HCT116 (cell line): ENCODE results near the gene EFL1. TPM values are rescaled to one million over a fixed set of nuclear protein-coding genes. Genes with fewer than 3 reads are reported as not detected.

ENCODE experiments used
- ATAC-seq: fragments of 200-7000 bp; cut with Tn5 transposase; 2 replicates; pipeline ENCODE4 v1.9.1; 2020; ENCODE audit warnings: mild to moderate bottlenecking, moderate library complexity
- BruUV-seq: library from RNA; stranded (reverse); fragments of 400-500 nt; replicated peaks from 2 replicates; lab custom pipeline; 2021; lab: Mats Ljungman, UMichigan
- CTCF ChIA-PET: fragments of 300-600 bp; sonication (Branson Sonifier 250); formaldehyde crosslinking; loops from one replicate; lab custom pipeline; 2021; ENCODE audit warnings: antibody characterized with exemption; lab: Charles Lee
- POLR2A ChIA-PET: fragments of 300-600, 350-600 bp; sonication (Branson Sonifier 250); formaldehyde crosslinking; loops from one replicate; lab custom pipeline; 2021; ENCODE audit warnings: antibody characterized with exemption; lab: Charles Lee
- RAD21 ChIA-PET, 2 experiments: fragments of 300-600 bp; sonication (Branson Sonifier 250); formaldehyde crosslinking; loops; one replicate each; lab custom pipeline; 2023; ENCODE audit warnings: low total read pairs in 2 of 2; ENCODE audit not compliant: uncharacterized antibody in 2 of 2, unreplicated experiment in 2 of 2, low non-redundant PET in 1 of 2; lab: Charles Lee
- DNase-seq: peaks from one replicate; pipeline ENCODE4 v3.0.0-alpha.2; 2010; ENCODE audit warnings: low read depth, low spot score
- H2AFZ ChIP-seq: fragments of 200-600 bp; shearing (Covaris generic), sonication (generic); 2 replicates; pipeline ENCODE4 v1.6.1; 2017; ENCODE audit warnings: low read depth, mixed run types, mixed read lengths, antibody characterized with exemption, low read length; ENCODE audit not compliant: poor library complexity, severe bottlenecking
- H3K27ac ChIP-seq: 2 replicates; pipeline ENCODE4 v1.5.1; 2012; ENCODE audit warnings: low read depth, low read length
- H3K27me3 ChIP-seq: fragments of 200-600 bp; sonication (generic); 2 replicates; pipeline ENCODE4 v1.6.1; 2016; ENCODE audit warnings: mixed run types, low read length, mixed read lengths; ENCODE audit not compliant: insufficient read depth
- H3K36me3 ChIP-seq, 2 experiments: fragments of 200-500 bp in 1 of 2; fragments of 200-600 bp in 1 of 2; sonication (Bioruptor generic) in 1 of 2; sonication (generic) in 1 of 2; 2 replicates each; pipeline versions ENCODE4 v1.5.1 to v1.6.1; 2014 to 2016; ENCODE audit warnings: low read length in 2 of 2, inconsistent platforms in 1 of 2, mixed read lengths in 1 of 2, mixed run types in 1 of 2; ENCODE audit not compliant: insufficient read depth in 2 of 2, control insufficient read depth in 1 of 2
- H3K4me1 ChIP-seq, 2 experiments: fragments of 200-600 bp in 1 of 2; sonication (generic) in 1 of 2; 2 replicates each; pipeline versions ENCODE4 v1.5.1 to v1.6.1; 2012 to 2017; ENCODE audit warnings: low read length in 2 of 2, inconsistent platforms in 1 of 2, mild to moderate bottlenecking in 1 of 2, mixed read lengths in 1 of 2, mixed run types in 1 of 2, moderate library complexity in 1 of 2; ENCODE audit not compliant: insufficient read depth in 2 of 2, control insufficient read depth in 1 of 2
- H3K4me2 ChIP-seq: fragments of 200-600 bp; sonication (generic); 2 replicates; pipeline ENCODE4 v1.6.1; 2017; ENCODE audit warnings: mixed run types, low read length, mixed read lengths
- H3K4me3 ChIP-seq, 2 experiments: fragments of 200-600 bp in 1 of 2; sonication (generic) in 1 of 2; replicated peaks in 1 of 2; 2 replicates each; pipeline ENCODE4 v1.5.1; 2011 to 2016; ENCODE audit warnings: low read length in 2 of 2, control low read depth in 1 of 2, low read depth in 1 of 2, mild to moderate bottlenecking in 1 of 2, mixed read lengths in 1 of 2, mixed run types in 1 of 2
- H3K79me2 ChIP-seq: fragments of 200-600 bp; sonication (generic); 2 replicates; pipeline ENCODE4 v1.6.1; 2017; ENCODE audit warnings: mild to moderate bottlenecking, mixed run types, low read length, moderate library complexity, mixed read lengths; ENCODE audit not compliant: insufficient read depth
- H3K9ac ChIP-seq: fragments of 200-600 bp; sonication (generic); 2 replicates; pipeline ENCODE4 v1.6.1; 2016; ENCODE audit warnings: low read length, mixed read lengths
- H3K9me2 ChIP-seq: fragments of 200-600 bp; sonication (generic), shearing (Covaris generic); 2 replicates; pipeline ENCODE4 v1.6.1; 2017; ENCODE audit warnings: mixed run types, mild to moderate bottlenecking, moderate library complexity; ENCODE audit not compliant: insufficient read depth
- H3K9me3 ChIP-seq, 2 experiments: fragments of 200-500 bp in 1 of 2; fragments of 200-600 bp in 1 of 2; sonication (Bioruptor generic) in 1 of 2; sonication (generic) in 1 of 2; 2 replicates each; pipeline ENCODE4 v1.6.1; 2014 to 2017; ENCODE audit warnings: low read length in 2 of 2, mixed read lengths in 2 of 2, inconsistent platforms in 1 of 2, low read depth in 1 of 2, mild to moderate bottlenecking in 1 of 2, mixed run types in 1 of 2, moderate library complexity in 1 of 2; ENCODE audit not compliant: control insufficient read depth in 1 of 2, insufficient read depth in 1 of 2
- H4K20me1 ChIP-seq: fragments of 200-600 bp; sonication (generic), shearing (Covaris generic); 2 replicates; pipeline ENCODE4 v1.6.1; 2017; ENCODE audit warnings: mixed run types, mild to moderate bottlenecking, moderate library complexity; ENCODE audit not compliant: insufficient read depth
- CBX3 ChIP-seq: IDR thresholded peaks from 2 replicates; pipeline ENCODE4 v1.6.1; 2012; ENCODE audit warnings: low read depth
- EGR1 ChIP-seq: IDR thresholded peaks from 2 replicates; pipeline ENCODE4 v1.6.1; 2012; ENCODE audit warnings: low read depth
- ELF1 ChIP-seq: IDR thresholded peaks from 2 replicates; pipeline ENCODE4 v1.6.1; 2012; ENCODE audit warnings: low read depth, borderline replicate concordance
- FOSL1 ChIP-seq: IDR thresholded peaks from 2 replicates; pipeline ENCODE4 v1.6.1; 2012; ENCODE audit warnings: low read depth
- POLR2A ChIP-seq: IDR thresholded peaks from 2 replicates; pipeline ENCODE4 v1.7.0; 2011; ENCODE audit warnings: borderline replicate concordance; ENCODE audit not compliant: insufficient read depth, insufficient read length; ENCODE audit errors: extremely low read depth
- POLR2AphosphoS5 ChIP-seq: IDR thresholded peaks from 2 replicates; pipeline ENCODE4 v1.6.1; 2011; ENCODE audit warnings: mild to moderate bottlenecking, low read depth, low read length, moderate library complexity
- RAD21 ChIP-seq: IDR thresholded peaks from 2 replicates; pipeline ENCODE4 v1.6.1; 2012; ENCODE audit warnings: low read depth, mild to moderate bottlenecking
- SP1 ChIP-seq: IDR thresholded peaks from 2 replicates; pipeline ENCODE4 v1.6.1; 2012; ENCODE audit warnings: low read depth
- TCF7L2 ChIP-seq: IDR thresholded peaks from 2 replicates; pipeline ENCODE4 v1.7.0; 2011; ENCODE audit warnings: borderline replicate concordance, inconsistent platforms; ENCODE audit not compliant: insufficient read depth, insufficient read length; ENCODE audit errors: extremely low read depth
- YY1 ChIP-seq: IDR thresholded peaks from 2 replicates; pipeline ENCODE4 v1.6.1; 2011; ENCODE audit warnings: low read length, low read depth, moderate library complexity, mild to moderate bottlenecking; ENCODE audit not compliant: insufficient replicate concordance; ENCODE audit errors: extremely low read depth
- intact Hi-C: fragments of 100-400 bp; cut with micrococcal nuclease; formaldehyde crosslinking; loops from 2 replicates; pipeline ENCODE4 v1.10.0; 2022
- total RNA-seq: library from RNA; stranded (reverse); gene quantifications from one replicate; pipeline ENCODE4 v1.2.1, GENCODE V29; 2021; ENCODE audit not compliant: unreplicated experiment
- TF ChIP-seq, protein P1 (sequence below): IDR thresholded peaks from 2 replicates; pipeline ENCODE4 v1.6.1; 2011; ENCODE audit warnings: mild to moderate bottlenecking, low read length, moderate library complexity; ENCODE audit not compliant: insufficient replicate concordance; ENCODE audit errors: extremely low read depth
- TF ChIP-seq, protein P2 (sequence below): IDR thresholded peaks from 2 replicates; pipeline ENCODE4 v1.6.1; 2012
- TF ChIP-seq, protein P3 (sequence below), 3 experiments: fragments of 200-600 bp in 1 of 3; sonication (generic) in 1 of 3; IDR thresholded peaks in 2 of 3; conservative IDR thresholded peaks in 1 of 3; 2 replicates each; pipeline ENCODE4 v1.5.1; 2012 to 2017; ENCODE audit warnings: low read depth in 2 of 3, low read length in 2 of 3, antibody characterized with exemption in 1 of 3, borderline replicate concordance in 1 of 3, control low read depth in 1 of 3, mild to moderate bottlenecking in 1 of 3, mixed read lengths in 1 of 3, mixed run types in 1 of 3, moderate library complexity in 1 of 3; ENCODE audit not compliant: insufficient read depth in 1 of 3
- TF ChIP-seq, protein P4 (sequence below): IDR thresholded peaks from 2 replicates; pipeline ENCODE4 v1.6.1; 2012

Gene EFL1
- total RNA-seq, 1 experiment from 2014 or later = 12.7 TPM

DNA sequence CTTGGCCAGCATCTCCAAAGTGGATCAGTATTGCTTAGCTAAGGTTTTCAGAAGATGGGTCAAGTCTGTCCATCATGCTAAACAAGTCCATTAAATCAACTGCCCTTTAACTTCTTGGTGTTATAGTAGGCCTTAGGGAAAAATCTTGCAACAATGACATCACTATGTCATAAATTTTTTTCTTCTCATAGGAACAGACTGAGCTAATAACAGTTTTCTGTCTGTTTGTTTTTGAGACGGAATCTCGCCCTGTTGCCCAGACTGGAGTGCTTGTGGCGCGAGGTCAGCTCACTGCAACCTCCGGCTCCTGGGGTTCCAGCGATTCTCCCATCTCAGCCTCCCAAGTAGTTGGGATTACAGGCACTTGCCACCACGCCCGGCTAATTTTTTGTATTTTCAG, 94.2 kb downstream of the EFL1 start:
- Histone ChIP-seq H3K27ac (no peak overlapping the region), H3K79me2 (no peaks in the 10 kb centered on the region), H3K9ac (no peak overlapping the region), H4K20me1 (no peaks in the 10 kb centered on the region), H2AFZ (no peak overlapping the region), H3K4me1 (peaks cover 0 to 9% of the 10 kb centered on the region in 2 experiments; a peak in 2 of 4 replicates), H3K4me3 (no peak overlapping the region), H3K27me3 (no peaks in the 10 kb centered on the region), H3K4me2 (no peak overlapping the region), H3K9me3 (no peaks in the 10 kb centered on the region), H3K9me2 (no peaks in the 10 kb centered on the region), H3K36me3 (no peaks in the 10 kb centered on the region)
- ATAC-seq (no peak), DNase-seq (no peak)
- ChIA-PET RAD21 (no interaction called here), POLR2A (no interaction called here), CTCF (no interaction called here)
- intact Hi-C loops = no loop called here
- BruUV-seq = no TSS peak
- no peak for TF ChIP-seq FOSL1
- no peak for TF ChIP-seq YY1
- no peak for TF ChIP-seq ELF1
- TF ChIP-seq, protein P1, sequence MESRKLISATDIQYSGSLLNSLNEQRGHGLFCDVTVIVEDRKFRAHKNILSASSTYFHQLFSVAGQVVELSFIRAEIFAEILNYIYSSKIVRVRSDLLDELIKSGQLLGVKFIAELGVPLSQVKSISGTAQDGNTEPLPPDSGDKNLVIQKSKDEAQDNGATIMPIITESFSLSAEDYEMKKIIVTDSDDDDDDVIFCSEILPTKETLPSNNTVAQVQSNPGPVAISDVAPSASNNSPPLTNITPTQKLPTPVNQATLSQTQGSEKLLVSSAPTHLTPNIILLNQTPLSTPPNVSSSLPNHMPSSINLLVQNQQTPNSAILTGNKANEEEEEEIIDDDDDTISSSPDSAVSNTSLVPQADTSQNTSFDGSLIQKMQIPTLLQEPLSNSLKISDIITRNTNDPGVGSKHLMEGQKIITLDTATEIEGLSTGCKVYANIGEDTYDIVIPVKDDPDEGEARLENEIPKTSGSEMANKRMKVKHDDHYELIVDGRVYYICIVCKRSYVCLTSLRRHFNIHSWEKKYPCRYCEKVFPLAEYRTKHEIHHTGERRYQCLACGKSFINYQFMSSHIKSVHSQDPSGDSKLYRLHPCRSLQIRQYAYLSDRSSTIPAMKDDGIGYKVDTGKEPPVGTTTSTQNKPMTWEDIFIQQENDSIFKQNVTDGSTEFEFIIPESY = no peak
- no peak for TF ChIP-seq EGR1
- no peak for TF ChIP-seq SP1
- TF ChIP-seq TCF7L2 = no peak
- TF ChIP-seq, protein P2, sequence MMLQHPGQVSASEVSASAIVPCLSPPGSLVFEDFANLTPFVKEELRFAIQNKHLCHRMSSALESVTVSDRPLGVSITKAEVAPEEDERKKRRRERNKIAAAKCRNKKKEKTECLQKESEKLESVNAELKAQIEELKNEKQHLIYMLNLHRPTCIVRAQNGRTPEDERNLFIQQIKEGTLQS = no peak
- no peak for TF ChIP-seq POLR2A
- no peak for TF ChIP-seq POLR2AphosphoS5
- TF ChIP-seq, protein P3, sequence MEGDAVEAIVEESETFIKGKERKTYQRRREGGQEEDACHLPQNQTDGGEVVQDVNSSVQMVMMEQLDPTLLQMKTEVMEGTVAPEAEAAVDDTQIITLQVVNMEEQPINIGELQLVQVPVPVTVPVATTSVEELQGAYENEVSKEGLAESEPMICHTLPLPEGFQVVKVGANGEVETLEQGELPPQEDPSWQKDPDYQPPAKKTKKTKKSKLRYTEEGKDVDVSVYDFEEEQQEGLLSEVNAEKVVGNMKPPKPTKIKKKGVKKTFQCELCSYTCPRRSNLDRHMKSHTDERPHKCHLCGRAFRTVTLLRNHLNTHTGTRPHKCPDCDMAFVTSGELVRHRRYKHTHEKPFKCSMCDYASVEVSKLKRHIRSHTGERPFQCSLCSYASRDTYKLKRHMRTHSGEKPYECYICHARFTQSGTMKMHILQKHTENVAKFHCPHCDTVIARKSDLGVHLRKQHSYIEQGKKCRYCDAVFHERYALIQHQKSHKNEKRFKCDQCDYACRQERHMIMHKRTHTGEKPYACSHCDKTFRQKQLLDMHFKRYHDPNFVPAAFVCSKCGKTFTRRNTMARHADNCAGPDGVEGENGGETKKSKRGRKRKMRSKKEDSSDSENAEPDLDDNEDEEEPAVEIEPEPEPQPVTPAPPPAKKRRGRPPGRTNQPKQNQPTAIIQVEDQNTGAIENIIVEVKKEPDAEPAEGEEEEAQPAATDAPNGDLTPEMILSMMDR (IDR thresholded peaks at IDR 0.05 in 2 of 3, conservative IDR thresholded peaks at IDR 0.05 in 1 of 3; ENCODE audit: borderline replicate concordance in 1 of 3, insufficient read depth in 1 of 3, low read depth in 2 of 3, low read length in 2 of 3) = no peak
- no peak for TF ChIP-seq RAD21
- TF ChIP-seq, protein P4, sequence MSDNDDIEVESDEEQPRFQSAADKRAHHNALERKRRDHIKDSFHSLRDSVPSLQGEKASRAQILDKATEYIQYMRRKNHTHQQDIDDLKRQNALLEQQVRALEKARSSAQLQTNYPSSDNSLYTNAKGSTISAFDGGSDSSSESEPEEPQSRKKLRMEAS = no peak
- TF ChIP-seq CBX3 = no peak
